GM12865 (cell line): ENCODE results near the gene NPC1.

ENCODE experiments used
- DNase-seq: peaks from one replicate; pipeline ENCODE4 v3.0.0; 2010; ENCODE audit warnings: low read depth
- H3K4me3 ChIP-seq: 2 replicates; pipeline ENCODE4 v1.5.1; 2011; ENCODE audit warnings: mild to moderate bottlenecking, low read depth, low read length, control low read depth
- TF ChIP-seq, protein P1 (sequence below): IDR thresholded peaks from 2 replicates; pipeline ENCODE4 v1.5.1; 2011; ENCODE audit warnings: low read length, control low read depth, low read depth, inconsistent platforms; ENCODE audit not compliant: insufficient read depth; ENCODE audit errors: missing control alignments

The NPC1 gene

DNA sequence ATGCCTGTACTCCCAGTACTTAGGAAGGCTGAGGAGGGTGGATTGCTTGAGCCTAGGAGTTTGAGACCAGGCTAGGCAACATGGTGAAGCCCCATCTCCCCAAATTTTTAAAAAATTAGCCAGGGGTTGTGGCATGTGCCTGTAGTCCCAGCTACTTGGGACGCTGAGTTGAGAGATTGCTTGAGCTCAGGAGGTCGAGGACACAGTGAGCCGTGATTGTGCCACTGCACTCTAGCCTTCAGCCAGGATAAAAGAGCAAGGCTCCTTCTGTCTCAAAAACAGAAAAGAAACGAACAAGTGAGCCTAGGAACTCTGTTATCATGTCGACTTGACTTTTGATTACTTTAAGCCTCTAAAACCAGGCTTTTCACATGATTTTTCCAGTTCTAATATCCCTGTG lies 13.7 kb downstream of the NPC1 start:
- DNase-seq, result no peak
- H3K4me3 ChIP-seq, result no peak overlapping the region
- TF ChIP-seq, protein P1, sequence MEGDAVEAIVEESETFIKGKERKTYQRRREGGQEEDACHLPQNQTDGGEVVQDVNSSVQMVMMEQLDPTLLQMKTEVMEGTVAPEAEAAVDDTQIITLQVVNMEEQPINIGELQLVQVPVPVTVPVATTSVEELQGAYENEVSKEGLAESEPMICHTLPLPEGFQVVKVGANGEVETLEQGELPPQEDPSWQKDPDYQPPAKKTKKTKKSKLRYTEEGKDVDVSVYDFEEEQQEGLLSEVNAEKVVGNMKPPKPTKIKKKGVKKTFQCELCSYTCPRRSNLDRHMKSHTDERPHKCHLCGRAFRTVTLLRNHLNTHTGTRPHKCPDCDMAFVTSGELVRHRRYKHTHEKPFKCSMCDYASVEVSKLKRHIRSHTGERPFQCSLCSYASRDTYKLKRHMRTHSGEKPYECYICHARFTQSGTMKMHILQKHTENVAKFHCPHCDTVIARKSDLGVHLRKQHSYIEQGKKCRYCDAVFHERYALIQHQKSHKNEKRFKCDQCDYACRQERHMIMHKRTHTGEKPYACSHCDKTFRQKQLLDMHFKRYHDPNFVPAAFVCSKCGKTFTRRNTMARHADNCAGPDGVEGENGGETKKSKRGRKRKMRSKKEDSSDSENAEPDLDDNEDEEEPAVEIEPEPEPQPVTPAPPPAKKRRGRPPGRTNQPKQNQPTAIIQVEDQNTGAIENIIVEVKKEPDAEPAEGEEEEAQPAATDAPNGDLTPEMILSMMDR, result no peak

DNA sequence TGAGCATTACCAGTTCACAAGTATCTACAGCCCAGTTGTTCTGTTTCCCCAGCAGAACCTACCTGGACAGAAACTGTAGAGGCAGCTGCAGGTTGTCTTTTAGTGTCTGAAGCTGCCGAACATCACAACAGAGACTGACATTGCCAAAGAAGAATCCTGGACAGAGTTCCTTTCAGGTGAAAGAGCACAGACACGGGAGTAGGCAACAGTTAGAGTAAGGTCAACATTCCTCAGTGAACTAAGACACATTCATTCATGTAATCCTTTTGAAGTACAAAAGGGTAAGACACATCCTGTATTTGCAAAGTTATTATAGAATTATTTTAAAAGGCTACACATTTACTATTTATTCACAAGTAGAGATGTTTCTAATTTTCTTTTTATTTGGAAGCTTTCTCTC lies 14.3 kb downstream of the NPC1 start:
- H3K4me3 ChIP-seq, result no peak overlapping the region
- DNase-seq, result no peak
- TF ChIP-seq, protein P1, result no peak

DNA sequence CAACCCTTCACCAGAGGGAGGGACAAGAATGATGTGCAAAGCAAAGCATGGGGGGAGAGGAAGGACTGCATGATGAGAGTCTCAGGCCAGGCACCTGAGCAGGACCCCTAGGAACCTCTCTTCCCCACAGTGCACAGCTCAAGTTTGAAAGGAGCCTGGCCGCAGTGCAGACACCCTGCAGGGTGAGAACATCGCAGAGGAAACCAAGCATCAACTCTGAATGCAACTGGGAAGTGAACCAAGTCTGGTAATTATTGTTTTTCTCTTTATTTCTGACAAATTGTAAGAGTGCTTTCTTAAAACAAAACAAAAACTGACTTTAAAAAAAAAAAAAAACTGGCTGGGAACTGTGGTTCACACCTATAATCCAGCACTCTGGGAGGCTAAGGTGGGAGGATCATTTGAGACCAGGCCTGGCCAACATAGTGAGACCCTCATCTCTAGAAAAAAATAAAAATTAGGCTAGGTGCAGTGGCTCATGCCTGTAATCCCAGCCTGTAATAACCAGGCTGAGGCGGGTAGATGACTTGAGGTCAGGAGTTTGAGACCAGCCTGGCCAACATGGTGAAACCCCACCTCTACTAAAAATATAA lies 15.3 kb downstream of the NPC1 start:
- no peak for DNase-seq
- TF ChIP-seq, protein P1, result no peak
- H3K4me3 ChIP-seq, result no peak overlapping the region

DNA sequence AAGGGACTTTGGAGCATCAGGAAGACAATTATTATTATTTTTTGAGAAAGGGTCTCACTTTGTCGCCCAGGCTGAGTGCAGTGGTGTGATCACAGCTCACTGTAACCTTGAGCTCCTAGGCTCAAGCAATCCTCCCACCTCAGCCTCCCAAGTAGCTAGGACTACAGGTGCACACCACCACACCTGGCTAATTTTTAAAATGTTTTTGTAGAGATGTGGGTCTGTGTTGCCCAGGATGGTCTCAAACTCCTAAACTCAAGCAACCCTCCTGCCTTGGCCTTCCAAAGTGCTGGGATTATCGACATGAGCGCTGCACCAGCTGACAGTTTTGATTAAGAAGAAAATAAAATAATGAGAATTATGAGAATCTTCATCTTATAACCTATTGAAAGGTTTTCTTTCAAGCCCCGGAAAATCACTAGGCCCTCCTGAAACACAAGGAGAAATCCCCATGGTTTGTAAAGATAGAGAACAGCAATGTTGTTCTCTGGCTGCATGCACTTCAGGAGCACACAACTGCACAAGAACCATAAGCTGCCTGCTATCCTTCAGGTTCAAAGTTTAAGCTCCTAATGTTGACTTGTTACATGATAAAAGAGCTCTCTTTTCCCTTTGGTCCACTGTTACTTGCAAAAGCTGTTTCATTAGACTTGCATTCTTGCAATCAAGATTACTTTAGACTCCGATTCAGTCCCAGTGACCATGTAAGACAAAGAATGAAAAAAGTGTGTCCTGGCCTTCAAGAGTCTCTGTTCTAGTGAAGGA lies 16.8 kb downstream of the NPC1 start:
- TF ChIP-seq, protein P1, result no peak
- H3K4me3 ChIP-seq, result no peak overlapping the region
- DNase-seq, result no peak

DNA sequence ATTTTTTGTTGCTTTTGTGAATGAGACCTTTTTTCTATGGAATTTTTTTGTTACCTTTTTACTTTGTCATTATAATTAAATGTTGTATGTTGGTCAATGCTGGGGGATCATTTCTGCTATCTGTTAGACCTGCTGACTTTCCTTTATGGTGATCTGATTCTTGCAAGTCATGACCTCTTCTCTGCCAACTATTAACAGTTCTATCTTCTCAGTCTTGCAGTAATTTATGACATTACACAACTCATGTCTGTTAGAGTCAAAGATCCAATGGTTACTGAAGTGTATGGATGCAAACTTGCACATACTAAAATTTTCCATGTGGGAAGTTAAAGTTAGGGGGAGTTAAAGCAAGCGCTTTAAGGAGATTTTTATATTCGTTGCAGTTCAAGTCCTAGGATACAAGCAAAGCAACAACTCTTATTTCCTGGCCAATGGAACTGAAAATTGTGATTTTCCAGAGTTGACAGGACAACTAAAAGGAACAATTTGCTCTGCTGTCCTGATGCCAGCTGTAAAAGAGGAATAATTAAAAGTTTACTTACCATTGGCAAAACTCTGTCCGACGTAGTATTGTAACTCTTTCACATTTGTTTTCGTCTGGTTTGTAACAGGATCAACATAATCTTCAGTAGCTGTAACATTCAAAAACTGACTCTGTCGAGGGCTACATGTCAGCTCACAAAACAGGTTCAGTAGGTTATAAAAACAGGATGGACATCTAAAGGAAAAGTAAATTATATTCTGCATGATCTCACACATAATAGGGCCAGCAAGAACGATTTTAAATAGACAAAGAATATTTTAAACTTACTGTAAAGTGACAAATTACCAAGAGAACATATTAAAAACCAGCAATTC lies 17.8 kb downstream of the NPC1 start:
- TF ChIP-seq, protein P1, result no peak
- no peak for DNase-seq
- no peak overlapping the region for H3K4me3 ChIP-seq

DNA sequence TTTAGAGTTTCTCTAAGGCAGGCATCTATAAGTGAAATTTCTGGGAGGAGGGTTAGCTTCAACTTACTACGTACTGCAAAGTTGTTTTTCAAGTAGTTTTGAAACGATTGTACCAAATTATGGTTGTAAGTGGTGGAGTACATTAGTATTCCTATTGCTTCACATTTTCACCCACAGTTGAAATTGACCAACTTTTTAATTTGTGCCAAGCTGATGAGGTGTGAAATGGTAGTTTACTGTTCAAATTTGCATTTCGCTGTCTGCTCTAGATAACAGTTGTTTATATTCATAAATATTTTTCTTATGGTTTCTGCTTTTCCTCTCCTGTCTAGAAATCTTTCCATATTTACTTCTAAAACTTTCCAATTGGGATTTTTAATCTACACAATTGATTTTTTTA lies 18.6 kb downstream of the NPC1 start:
- TF ChIP-seq, protein P1, result no peak
- DNase-seq, result no peak
- H3K4me3 ChIP-seq, result no peak overlapping the region
